Adrenal gland (tissue), 12 donors: ENCODE measurements around the gene NSRP1. TPM values are rescaled to one million over a fixed set of nuclear protein-coding genes. Genes with fewer than 3 reads are reported as not detected.

Experiments
- DNase-seq, 7 donors: peaks; one replicate each; pipeline ENCODE4 v3.0.0-alpha.2; 2019 to 2020
- H3K27ac ChIP-seq, 5 donors: fragments of 200-600 bp; sonication (generic) in 4 of 5; 1 replicate in 3 of 5; 2 replicates in 2 of 5; pipeline versions ENCODE4 v1.5.1 to v1.8.0; 2016 to 2020; ENCODE audit warnings: mild to moderate bottlenecking in 1 of 5
- H3K27me3 ChIP-seq: fragments of 200-600 bp; 2 replicates; pipeline ENCODE4 v1.8.0; 2021
- H3K36me3 ChIP-seq, 2 donors: fragments of 200-600 bp; replicated peaks in 1 of 2; 1 replicate in 1 of 2; 2 replicates in 1 of 2; pipeline versions ENCODE4 v1.5.1 to v1.8.0; 2018 to 2022
- H3K4me1 ChIP-seq, 2 donors: fragments of 200-600 bp; replicated peaks in 1 of 2; 1 replicate in 1 of 2; 2 replicates in 1 of 2; pipeline versions ENCODE4 v1.5.1 to v1.8.0; 2018 to 2021
- H3K4me3 ChIP-seq, 4 donors: fragments of 200-600 bp; sonication (generic) in 3 of 4; one replicate each; pipeline ENCODE4 v1.5.1; 2016 to 2018
- H3K9me3 ChIP-seq, 3 donors: fragments of 200-600 bp; sonication (generic) in 1 of 3; replicated peaks in 1 of 3; 1 replicate in 2 of 3; 2 replicates in 1 of 3; pipeline versions ENCODE4 v1.5.1 to v1.8.0; 2016 to 2021
- POLR2A ChIP-seq, 2 donors: fragments of 450-650 bp; IDR thresholded peaks; one replicate each; pipeline ENCODE4 v1.6.1; 2017; ENCODE audit warnings: antibody characterized with exemption in 2 of 2, mild to moderate bottlenecking in 2 of 2, moderate library complexity in 1 of 2
- WGBS, 4 donors: extraction: QIAGEN DNeasy Blood & Tissue Kit in 2 of 4; methylation state at CpG; one replicate each; pipeline versions ENCODE4 v1.1.5 to v1.1.7; 2013 to 2017; 5-methylcytosine and 5-hydroxymethylcytosine counted together
- intact Hi-C, 2 donors: fragments of 100-400 bp; cut with DNase I; formaldehyde crosslinking; loops; one replicate each; pipeline versions ENCODE4 v1.14.1 to v1.15.0; 2022 to 2023
- polyA plus RNA-seq, 3 donors: library from polyadenylated mRNA; stranded (reverse); fragments of 200-250 nt in 2 of 3; fragments of 350-450 nt in 1 of 3; fragmentation: Illumina TruSeq in 1 of 3; extraction: RNeasy Lipid Tissue Mini Kit (QIAGEN cat#74804) in 1 of 3; gene quantifications; one replicate each; pipeline ENCODE4 v1.2.3, GENCODE V29; 2013 to 2014
- total RNA-seq, 9 donors: library from RNA; depleted of rRNA in 4 of 9; stranded (reverse); fragments of >200 nt in 4 of 9; fragments of 120-200 nt in 1 of 9; fragmentation: NEBNext Ultra II Directional in 1 of 9; extraction: Animal tissue kit (Norgen Biotek cat#: 25700) in 1 of 9; gene quantifications; one replicate each; pipeline versions ENCODE4 v1.1.0 to v1.2.4, GENCODE V29; 2013 to 2023
- TF ChIP-seq, protein P1 (sequence below), 6 experiments: fragments of 450-650 bp in 4 of 6; fragments of 200-600 bp in 2 of 6; sonication (generic) in 1 of 6; IDR thresholded peaks; 1 replicate in 5 of 6; 2 replicates in 1 of 6; pipeline versions ENCODE4 v1.5.1 to v1.8.0; 2016 to 2021; ENCODE audit warnings: antibody characterized with exemption in 6 of 6, mild to moderate bottlenecking in 2 of 6, moderate library complexity in 1 of 6
- donor health status: healthy with polysubstance abuse.
- donor health status: Bipolar disorder and iron deficiency.
- donor health status: DM: yes; HTN: yes; CAD: no.
- donor health status: DM: no; HTN: no; CAD: no.
- donor health status: DM: no; HTN: no; CAD: no.
- donor health status: DM: yes; HTN: yes; CAD: no.

The NSRP1 gene
- total and polyA plus RNA-seq, 12 donors, result 8.9 to 63.6 (median 22.1) TPM

DNA sequence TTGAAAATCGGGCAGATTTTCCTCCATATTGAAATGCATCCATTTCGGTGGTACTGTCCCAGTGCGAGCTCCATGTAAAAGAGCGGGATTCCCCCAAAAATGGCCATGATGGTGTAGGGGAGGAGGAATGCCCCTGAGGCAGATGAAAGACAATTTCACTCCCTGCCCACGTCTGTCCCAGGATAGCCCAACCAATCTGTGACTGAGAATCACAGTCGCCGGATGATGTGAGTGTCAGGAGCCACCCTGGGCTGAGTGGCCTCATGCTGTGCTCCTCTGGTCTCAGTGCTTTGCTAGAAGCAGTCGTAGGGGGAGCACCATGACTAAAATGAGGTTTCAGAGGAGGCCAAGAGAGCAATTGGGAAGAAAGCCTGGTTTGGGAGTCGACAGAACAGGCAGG is 102.2 kb downstream of the NSRP1 start:
- Histone ChIP-seq H3K27ac (no peak overlapping the region), H3K4me1 (no peaks in the 10 kb centered on the region), H3K9me3 (no peaks in the 10 kb centered on the region), H3K4me3 (no peak overlapping the region), H3K27me3 (no peaks in the 10 kb centered on the region), H3K36me3 (no peaks in the 10 kb centered on the region)
- TF ChIP-seq, protein P1, sequence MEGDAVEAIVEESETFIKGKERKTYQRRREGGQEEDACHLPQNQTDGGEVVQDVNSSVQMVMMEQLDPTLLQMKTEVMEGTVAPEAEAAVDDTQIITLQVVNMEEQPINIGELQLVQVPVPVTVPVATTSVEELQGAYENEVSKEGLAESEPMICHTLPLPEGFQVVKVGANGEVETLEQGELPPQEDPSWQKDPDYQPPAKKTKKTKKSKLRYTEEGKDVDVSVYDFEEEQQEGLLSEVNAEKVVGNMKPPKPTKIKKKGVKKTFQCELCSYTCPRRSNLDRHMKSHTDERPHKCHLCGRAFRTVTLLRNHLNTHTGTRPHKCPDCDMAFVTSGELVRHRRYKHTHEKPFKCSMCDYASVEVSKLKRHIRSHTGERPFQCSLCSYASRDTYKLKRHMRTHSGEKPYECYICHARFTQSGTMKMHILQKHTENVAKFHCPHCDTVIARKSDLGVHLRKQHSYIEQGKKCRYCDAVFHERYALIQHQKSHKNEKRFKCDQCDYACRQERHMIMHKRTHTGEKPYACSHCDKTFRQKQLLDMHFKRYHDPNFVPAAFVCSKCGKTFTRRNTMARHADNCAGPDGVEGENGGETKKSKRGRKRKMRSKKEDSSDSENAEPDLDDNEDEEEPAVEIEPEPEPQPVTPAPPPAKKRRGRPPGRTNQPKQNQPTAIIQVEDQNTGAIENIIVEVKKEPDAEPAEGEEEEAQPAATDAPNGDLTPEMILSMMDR (IDR thresholded peaks at IDR 0.05), result no peak
- TF ChIP-seq POLR2A (IDR thresholded peaks at IDR 0.05), result no peak
- DNase-seq, result no peak
- WGBS, 4 donors, result 84 to 90% (median 87%) methylated on average over 9 of the region's 9 CpGs
- intact Hi-C loops, result no loop called here

DNA sequence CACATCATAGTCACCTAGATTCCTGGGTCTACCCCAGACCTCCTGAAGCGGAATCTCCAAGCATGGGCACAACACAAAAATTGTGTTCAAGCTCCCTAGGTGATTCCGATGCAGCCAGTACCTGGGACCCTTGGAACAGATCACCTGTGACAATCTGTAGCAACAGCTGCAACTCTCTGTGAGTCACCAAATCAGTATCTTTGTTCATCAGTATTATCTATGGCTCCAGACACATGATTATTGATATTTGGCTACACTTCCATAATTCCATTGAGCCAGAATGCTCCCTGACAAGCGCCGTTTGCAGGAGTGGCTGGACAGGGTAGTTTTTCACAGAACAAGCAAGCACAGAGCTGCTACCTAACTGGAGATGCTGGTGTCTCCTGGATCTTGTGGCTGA is 102.7 kb downstream of the NSRP1 start:
- TF ChIP-seq, protein P1 (IDR thresholded peaks at IDR 0.05), result no peak
- TF ChIP-seq POLR2A (IDR thresholded peaks at IDR 0.05), result no peak
- WGBS, 4 donors, result 88 to 94% (median 89%) methylated on average over 4 of the region's 4 CpGs
- DNase-seq, result no peak

DNA sequence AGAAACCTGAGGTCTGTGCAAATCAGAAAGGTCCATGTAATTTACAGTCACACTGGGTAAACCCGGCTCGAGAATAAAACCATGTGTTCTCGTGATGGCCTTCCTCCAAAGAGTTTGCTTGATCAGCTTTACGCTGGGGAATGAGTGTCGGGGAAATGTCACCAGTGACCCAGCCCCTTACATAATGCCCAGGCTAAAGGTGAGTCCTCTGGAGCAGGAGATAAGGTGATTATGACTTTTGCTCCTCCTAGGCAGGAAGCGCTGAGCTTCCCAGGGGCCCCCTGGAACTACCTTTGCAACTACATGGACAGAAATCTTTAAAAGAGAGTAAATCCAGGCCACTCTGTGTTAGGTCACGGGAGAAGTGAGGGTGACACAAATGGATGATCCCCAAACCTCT is 103.2 kb downstream of the NSRP1 start:
- Histone ChIP-seq H3K27ac (no peak overlapping the region), H3K27me3 (no peaks in the 10 kb centered on the region), H3K4me3 (no peak overlapping the region), H3K9me3 (no peaks in the 10 kb centered on the region), H3K4me1 (no peaks in the 10 kb centered on the region), H3K36me3 (no peaks in the 10 kb centered on the region)
- no peak for DNase-seq
- TF ChIP-seq POLR2A (IDR thresholded peaks at IDR 0.05), result no peak
- TF ChIP-seq, protein P1 (IDR thresholded peaks at IDR 0.05), result no peak
- 70 to 82% (median 76%) methylated on average over 7 of the region's 7 CpGs for WGBS, 4 donors
- intact Hi-C loops, result no loop called here

More for the DNA sequence above, 102.7 kb downstream of the NSRP1 start:
- Histone ChIP-seq H3K4me3 (no peak overlapping the region), H3K9me3 (no peaks in the 10 kb centered on the region), H3K36me3 (no peaks in the 10 kb centered on the region), H3K27me3 (no peaks in the 10 kb centered on the region), H3K4me1 (no peaks in the 10 kb centered on the region), H3K27ac (no peak overlapping the region)
- intact Hi-C loops, result no loop called here

DNA sequence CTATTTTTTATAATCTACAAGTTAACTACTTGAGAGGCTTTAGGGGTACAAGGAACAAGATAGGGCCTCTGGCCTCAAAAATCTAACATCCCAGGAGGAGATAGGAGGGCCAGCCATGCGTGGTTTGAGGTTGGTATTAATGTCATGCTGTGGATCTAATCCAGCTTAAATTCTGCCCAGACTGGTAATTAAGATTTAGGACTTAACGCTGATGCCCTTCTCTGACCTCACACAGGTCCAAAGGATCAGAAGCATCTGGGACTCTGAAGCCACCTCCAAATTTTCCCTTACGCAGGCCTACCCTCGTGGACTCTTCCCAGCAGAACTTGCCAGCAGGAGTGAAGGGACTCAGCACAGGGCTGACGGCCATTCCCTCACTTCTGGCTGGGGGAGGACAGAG is 103.8 kb downstream of the NSRP1 start:
- no peaks in the 10 kb centered on the region for H3K36me3 ChIP-seq
- H3K9me3 ChIP-seq, result no peaks in the 10 kb centered on the region
- no peaks in the 10 kb centered on the region for H3K27me3 ChIP-seq
- intact Hi-C loops, result no loop called here
- no peak overlapping the region for H3K4me3 ChIP-seq
- no peak for TF ChIP-seq POLR2A (IDR thresholded peaks at IDR 0.05)
- TF ChIP-seq, protein P1 (IDR thresholded peaks at IDR 0.05), result no peak
- no peak overlapping the region for H3K27ac ChIP-seq
- WGBS, 4 donors, result 86 to 90% (median 87%) methylated on average over 5 of the region's 5 CpGs
- DNase-seq, result no peak
- no peaks in the 10 kb centered on the region for H3K4me1 ChIP-seq
